K562 (cell line): Measurements from ENCODE around the gene C2CD2. TPM values are rescaled to one million over a fixed set of nuclear protein-coding genes. Genes with fewer than 3 reads are reported as not detected.

Source experiments
- ATAC-seq: fragments of 200-7000 bp; cut with Tn5 transposase; 3 replicates; pipeline ENCODE4 v1.9.1; 2020; ENCODE audit warnings: moderate library complexity
- BruUV-seq: library from RNA; stranded (reverse); fragments of 400-500 nt; replicated peaks from 2 replicates; lab custom pipeline; 2021; lab: Mats Ljungman, UMichigan
- CTCF ChIA-PET: fragments of 300-600 bp; formaldehyde crosslinking; extraction: SDS; loops from one replicate; lab custom pipeline; 2021; ENCODE audit warnings: low intra/inter-chr PET ratio; lab: Yijun Ruan, JAX
- POLR2A ChIA-PET: fragments of 300-600, 350-650 bp; sonication (Branson Sonifier 250); formaldehyde crosslinking; extraction: SDS; loops from one replicate; lab custom pipeline; 2021; ENCODE audit warnings: antibody characterized with exemption, inconsistent platforms; lab: Yijun Ruan, JAX
- DNase-seq, 4 experiments: peaks; one replicate each; pipeline versions ENCODE4 v3.0.0 to v3.0.0-alpha.2; 2011 to 2018; ENCODE audit warnings: low spot score in 3 of 4, mixed read lengths in 3 of 4; ENCODE audit errors: extremely low read depth in 1 of 4
- FAIRE-seq: peaks from 2 replicates; lab custom pipeline; 2011; peaks lifted over from hg19 to GRCh38; lab: Jason Lieb, UNC
- H2AFZ ChIP-seq: 2 replicates; pipeline ENCODE4 v1.6.0; 2011; ENCODE audit warnings: low read depth, low read length, control low read depth, inconsistent platforms
- H3K27ac ChIP-seq: fragments of 200-600 bp; 3 replicates; pipeline ENCODE4 v1.8.0; 2011; ENCODE audit warnings: low read depth, mild to moderate bottlenecking, control low read depth, inconsistent platforms, low read length, moderate library complexity, mixed read lengths; ENCODE audit errors: extremely low read depth
- H3K27me3 ChIP-seq, 2 experiments: fragments of 300-600 bp in 1 of 2; 2 replicates in 1 of 2; 3 replicates in 1 of 2; pipeline versions ENCODE4 v1.6.0 to v1.8.0; 2011; ENCODE audit warnings: inconsistent platforms in 2 of 2, low read length in 2 of 2, mild to moderate bottlenecking in 1 of 2, mixed read lengths in 1 of 2, moderate library complexity in 1 of 2; ENCODE audit not compliant: control insufficient read depth in 2 of 2, insufficient read depth in 2 of 2
- H3K36me3 ChIP-seq: fragments of 300-600 bp; 3 replicates; pipeline ENCODE4 v1.8.0; 2011; ENCODE audit warnings: mild to moderate bottlenecking, low read length, inconsistent platforms; ENCODE audit not compliant: control insufficient read depth, insufficient read depth
- H3K4me1 ChIP-seq, 2 experiments: fragments of 200-600 bp in 1 of 2; replicated peaks in 1 of 2; 2 replicates in 1 of 2; 3 replicates in 1 of 2; pipeline versions ENCODE4 v1.5.1 to v1.8.0; 2011; ENCODE audit warnings: inconsistent platforms in 2 of 2, low read length in 2 of 2, mild to moderate bottlenecking in 1 of 2, mixed read lengths in 1 of 2, moderate library complexity in 1 of 2; ENCODE audit not compliant: control insufficient read depth in 2 of 2, insufficient read depth in 2 of 2
- H3K4me2 ChIP-seq: 2 replicates; pipeline ENCODE4 v1.6.1; 2011; ENCODE audit warnings: low read length, control low read depth, inconsistent platforms, mixed read lengths; ENCODE audit not compliant: insufficient read depth
- H3K4me3 ChIP-seq: fragments of 200-600 bp; sonication (generic), shearing (Covaris generic); 2 replicates; pipeline ENCODE4 v1.5.1; 2016; ENCODE audit warnings: control low read depth, inconsistent platforms
- H3K79me2 ChIP-seq: fragments of 200-600 bp; 3 replicates; pipeline ENCODE4 v1.8.0; 2011; ENCODE audit warnings: low read length, inconsistent platforms; ENCODE audit not compliant: control insufficient read depth, insufficient read depth
- H3K9ac ChIP-seq, 2 experiments: 2 replicates each; pipeline versions ENCODE4 v1.6.0 to v1.6.1; 2011; ENCODE audit warnings: low read depth in 2 of 2, low read length in 2 of 2, control low read depth in 1 of 2, inconsistent platforms in 1 of 2, mild to moderate bottlenecking in 1 of 2, mixed read lengths in 1 of 2; ENCODE audit not compliant: insufficient read depth in 1 of 2
- H3K9me1 ChIP-seq: one replicate; pipeline ENCODE4 v1.6.0; 2011; ENCODE audit warnings: inconsistent platforms, mild to moderate bottlenecking, low read length, moderate library complexity; ENCODE audit not compliant: control insufficient read depth, insufficient read depth
- H3K9me3 ChIP-seq: replicated peaks from 2 replicates; pipeline ENCODE4 v1.5.1; 2011; ENCODE audit warnings: low read depth, low read length, inconsistent platforms; ENCODE audit not compliant: control insufficient read depth, insufficient read depth
- H4K20me1 ChIP-seq: replicated peaks from 2 replicates; pipeline ENCODE4 v1.6.1; 2011; ENCODE audit warnings: low read length, inconsistent platforms, mixed read lengths; ENCODE audit not compliant: control insufficient read depth, insufficient read depth
- CEBPB ChIP-seq: fragments of 450-650 bp; IDR thresholded peaks from 2 replicates; pipeline ENCODE4 v1.6.1; 2016; ENCODE audit warnings: missing genetic modification characterization, missing compliant biosample characterization
- CEBPG ChIP-seq, 3 experiments: fragments of 200-800 bp in 1 of 3; sonication (Bioruptor generic) in 1 of 3; sonication (generic) in 1 of 3; formaldehyde crosslinking in 1 of 3; IDR thresholded peaks in 2 of 3; conservative IDR thresholded peaks in 1 of 3; 2 replicates each; pipeline versions ENCODE4 v1.6.1 to v1.8.0; 2016 to 2022; ENCODE audit warnings: missing compliant biosample characterization in 2 of 3, missing genetic modification characterization in 2 of 3, mild to moderate bottlenecking in 1 of 3, missing genetic modification reagents in 1 of 3
- POLR2G ChIP-seq: fragments of 200-400 bp; formaldehyde crosslinking; IDR thresholded peaks from 2 replicates; pipeline ENCODE4 v1.6.1; 2017; ENCODE audit warnings: low read depth, mild to moderate bottlenecking, antibody characterized with exemption, low read length, moderate library complexity
- WGBS: fragments of 100-300 bp; shearing (Covaris generic); methylation state at CpG from one replicate; pipeline ENCODE4 v1.1.6; 2016; ENCODE audit warnings: low coverage, mixed read lengths; ENCODE audit not compliant: insufficient coverage; ENCODE audit errors: missing lambda C conversion rate; 5-methylcytosine and 5-hydroxymethylcytosine counted together
- in situ Hi-C: fragments of 300-500 bp; cut with MboI; formaldehyde crosslinking; loops from 4 replicates; pipeline ENCODE4 v1.15.0; 2018; ENCODE audit warnings: inconsistent platforms, mixed read lengths
- intact Hi-C: fragments of 100-400 bp; cut with micrococcal nuclease; formaldehyde crosslinking; loops from 2 replicates; pipeline ENCODE4 v1.14.2; 2022
- polyA plus RNA-seq, 8 experiments: library from polyadenylated mRNA; depleted of rRNA in 4 of 8; stranded (reverse) in 5 of 8; unstranded in 3 of 8; fragments of >200 nt; fragmentation: Nextera tagmentation in 2 of 8; fragmentation: Illumina TruSeq in 1 of 8; extraction: Ambion mirVana in 2 of 8; extraction: Trizol in 1 of 8; gene quantifications; 2 replicates each; pipeline versions ENCODE4 v1.2.1 to v1.2.3, GENCODE V29; 2011 to 2014; ENCODE audit warnings: inconsistent platforms in 1 of 8, missing spikeins in 1 of 8
- total RNA-seq, 7 experiments: library from RNA; depleted of rRNA in 6 of 7; stranded (reverse); fragments of >200 nt in 6 of 7; fragmentation: Illumina TruSeq in 2 of 7; extraction: Trizol in 2 of 7; gene quantifications; 2 replicates each; pipeline versions ENCODE4 v1.2.1 to v1.2.3, GENCODE V29; 2011 to 2021; ENCODE audit warnings: low replicate concordance in 1 of 7
- TF ChIP-seq, protein P1 (sequence below), 3 experiments: fragments of 200-800 bp in 1 of 3; fragments of 250-450 bp in 1 of 3; fragments of 450-650 bp in 1 of 3; sonication (Bioruptor Pico) in 1 of 3; sonication (Bioruptor generic) in 1 of 3; formaldehyde crosslinking in 1 of 3; IDR thresholded peaks; 2 replicates each; pipeline versions ENCODE4 v1.6.1 to v1.8.0; 2016 to 2022; ENCODE audit warnings: mild to moderate bottlenecking in 2 of 3, missing genetic modification characterization in 2 of 3, missing compliant biosample characterization in 1 of 3, moderate library complexity in 1 of 3

Gene C2CD2
- total and polyA plus RNA-seq, 9 of the 15 experiments (the other 6 are each of a cell fraction or from before 2014, with no cell fraction given) = 1.3 to 21.6 (median 12.1) TPM

DNA sequence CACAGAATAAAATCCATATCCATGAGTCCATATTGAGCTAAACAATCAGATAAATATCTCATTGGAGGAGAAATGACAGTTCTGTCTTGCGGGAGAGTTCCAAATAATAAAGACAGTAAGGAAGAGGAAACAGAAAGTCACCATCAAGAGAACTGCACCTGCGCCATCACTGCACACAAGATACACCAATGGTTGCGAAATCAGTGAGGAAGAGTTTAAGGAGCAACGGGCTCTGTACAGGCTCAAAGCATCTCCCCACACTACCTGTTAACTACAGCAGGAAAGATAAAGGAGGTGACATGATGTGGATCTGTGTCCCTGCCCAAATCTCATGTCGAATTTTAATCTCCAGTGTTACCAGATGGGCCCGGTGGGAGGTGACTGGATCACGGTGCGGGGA, 7.8 kb downstream of the C2CD2 start:
- peaks cover 10% of the 10 kb centered on the region; the same call in 1 of the 2 replicates for H4K20me1 ChIP-seq
- WGBS = 73% methylated on average over 8 of the region's 8 CpGs
- intact Hi-C loops = no loop called here
- H3K27ac ChIP-seq = no peak overlapping the region
- no peaks in the 10 kb centered on the region; a peak in 1 of 5 replicates for H3K27me3 ChIP-seq
- H2AFZ ChIP-seq = no peak overlapping the region
- BruUV-seq = no TSS peak
- ATAC-seq = no peak
- no peak overlapping the region for H3K4me3 ChIP-seq
- peaks cover 0 to 10% of the 10 kb centered on the region in 2 experiments; a peak in 3 of 5 replicates for H3K4me1 ChIP-seq
- H3K79me2 ChIP-seq = peaks cover 17% of the 10 kb centered on the region
- no peak for DNase-seq
- in situ Hi-C loops = no loop called here
- TF ChIP-seq CEBPB (tag) = peak; percentile 95
- TF ChIP-seq POLR2G = no peak
- TF ChIP-seq, protein P1, sequence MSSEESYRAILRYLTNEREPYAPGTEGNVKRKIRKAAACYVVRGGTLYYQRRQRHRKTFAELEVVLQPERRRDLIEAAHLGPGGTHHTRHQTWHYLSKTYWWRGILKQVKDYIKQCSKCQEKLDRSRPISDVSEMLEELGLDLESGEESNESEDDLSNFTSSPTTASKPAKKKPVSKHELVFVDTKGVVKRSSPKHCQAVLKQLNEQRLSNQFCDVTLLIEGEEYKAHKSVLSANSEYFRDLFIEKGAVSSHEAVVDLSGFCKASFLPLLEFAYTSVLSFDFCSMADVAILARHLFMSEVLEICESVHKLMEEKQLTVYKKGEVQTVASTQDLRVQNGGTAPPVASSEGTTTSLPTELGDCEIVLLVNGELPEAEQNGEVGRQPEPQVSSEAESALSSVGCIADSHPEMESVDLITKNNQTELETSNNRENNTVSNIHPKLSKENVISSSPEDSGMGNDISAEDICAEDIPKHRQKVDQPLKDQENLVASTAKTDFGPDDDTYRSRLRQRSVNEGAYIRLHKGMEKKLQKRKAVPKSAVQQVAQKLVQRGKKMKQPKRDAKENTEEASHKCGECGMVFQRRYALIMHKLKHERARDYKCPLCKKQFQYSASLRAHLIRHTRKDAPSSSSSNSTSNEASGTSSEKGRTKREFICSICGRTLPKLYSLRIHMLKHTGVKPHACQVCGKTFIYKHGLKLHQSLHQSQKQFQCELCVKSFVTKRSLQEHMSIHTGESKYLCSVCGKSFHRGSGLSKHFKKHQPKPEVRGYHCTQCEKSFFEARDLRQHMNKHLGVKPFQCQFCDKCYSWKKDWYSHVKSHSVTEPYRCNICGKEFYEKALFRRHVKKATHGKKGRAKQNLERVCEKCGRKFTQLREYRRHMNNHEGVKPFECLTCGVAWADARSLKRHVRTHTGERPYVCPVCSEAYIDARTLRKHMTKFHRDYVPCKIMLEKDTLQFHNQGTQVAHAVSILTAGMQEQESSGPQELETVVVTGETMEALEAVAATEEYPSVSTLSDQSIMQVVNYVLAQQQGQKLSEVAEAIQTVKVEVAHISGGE (CRISPR knock-in tag; IDR thresholded peaks at IDR 0.05) = 0 out of 6 replicates have a peak, but pooled peaks of 1 of the 3 experiments have one; percentile 14
- TF ChIP-seq CEBPG (CRISPR knock-in tag; IDR thresholded peaks at IDR 0.05) = peak; percentile 64
- peak; percentile 50 to 74 for TF ChIP-seq CEBPG (tag; conservative IDR thresholded peaks at IDR 0.05 in 1 of 2, IDR thresholded peaks at IDR 0.05 in 1 of 2)
- TF ChIP-seq, all 486 proteins: peak for 3
- no peak for FAIRE-seq
- CTCF ChIA-PET = no interaction called here
- no peak overlapping the region for H3K9ac ChIP-seq
- POLR2A ChIA-PET = interaction anchor here (0.7 kb wide), 1 partner anchor 875 kb away, joined by 3 read pairs; no protein-coding TSS in a partner anchor
- H3K36me3 ChIP-seq = 0 out of 3 replicates have a peak, but pooled peaks cover 3% of the 10 kb centered on the region
- H3K4me2 ChIP-seq = no peak overlapping the region
- H3K9me1 ChIP-seq = no peaks in the 10 kb centered on the region
- no peaks in the 10 kb centered on the region for H3K9me3 ChIP-seq
